Upper lobe of left lung (tissue), 4 donors: ENCODE results near the gene KRTAP10-2.

Experiments used
- POLR2A ChIP-seq, 4 donors: fragments of 450-650 bp; IDR thresholded peaks; one replicate each; pipeline ENCODE4 v1.5.1; 2016 to 2017; ENCODE audit warnings: antibody characterized with exemption in 4 of 4, mild to moderate bottlenecking in 2 of 4
- POLR2AphosphoS5 ChIP-seq, 2 donors: sonication (generic); formaldehyde crosslinking; IDR thresholded peaks; one replicate each; pipeline ENCODE4 v1.5.1; 2017; ENCODE audit warnings: antibody characterized with exemption in 2 of 2
- TF ChIP-seq, protein P1 (sequence below), 6 experiments: fragments of 450-650 bp in 4 of 6; fragments of 200-600 bp in 2 of 6; sonication (generic) in 2 of 6; IDR thresholded peaks; one replicate each; pipeline ENCODE4 v1.5.1; 2016 to 2019; ENCODE audit warnings: antibody characterized with exemption in 6 of 6

DNA sequence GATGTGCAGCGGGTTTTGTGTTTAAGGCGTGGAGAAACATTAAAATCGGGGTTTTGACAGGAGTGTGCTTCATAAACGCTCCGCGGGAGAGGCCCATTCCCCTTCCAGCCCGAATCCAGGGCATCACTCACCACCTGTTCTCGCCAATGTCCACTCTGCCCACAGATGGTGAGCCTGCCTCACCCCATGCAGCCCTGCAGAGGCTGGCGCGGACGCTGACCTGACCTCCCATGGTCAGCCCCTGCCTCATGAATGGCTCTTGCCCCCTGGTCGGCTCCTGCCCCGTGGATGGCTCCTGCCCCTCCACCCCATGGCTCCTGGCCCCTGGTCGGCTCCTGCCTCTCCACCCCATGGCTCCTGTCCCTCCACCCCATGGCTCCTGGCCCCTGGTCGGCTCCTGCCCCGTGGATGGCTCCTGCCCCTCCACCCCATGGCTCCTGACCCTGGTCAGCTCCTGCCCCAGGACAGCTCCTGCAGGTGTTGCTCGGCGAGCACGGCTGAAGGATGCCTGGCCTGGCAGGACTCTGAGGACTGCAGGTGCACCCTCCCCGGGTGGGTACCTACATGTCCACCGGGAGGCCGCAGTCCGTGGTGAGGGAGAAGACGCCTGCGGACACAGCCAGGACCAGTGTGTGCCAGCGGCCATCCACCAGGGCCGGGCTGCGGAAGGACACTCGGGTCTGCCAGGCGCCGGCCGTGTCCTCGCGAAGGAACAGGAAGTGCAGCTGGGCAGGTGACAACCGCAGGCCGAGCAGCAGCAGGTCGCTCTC is 18.0 kb downstream of the KRTAP10-2 start:
- no peak for TF ChIP-seq POLR2A (IDR thresholded peaks at IDR 0.05)
- TF ChIP-seq, protein P1, sequence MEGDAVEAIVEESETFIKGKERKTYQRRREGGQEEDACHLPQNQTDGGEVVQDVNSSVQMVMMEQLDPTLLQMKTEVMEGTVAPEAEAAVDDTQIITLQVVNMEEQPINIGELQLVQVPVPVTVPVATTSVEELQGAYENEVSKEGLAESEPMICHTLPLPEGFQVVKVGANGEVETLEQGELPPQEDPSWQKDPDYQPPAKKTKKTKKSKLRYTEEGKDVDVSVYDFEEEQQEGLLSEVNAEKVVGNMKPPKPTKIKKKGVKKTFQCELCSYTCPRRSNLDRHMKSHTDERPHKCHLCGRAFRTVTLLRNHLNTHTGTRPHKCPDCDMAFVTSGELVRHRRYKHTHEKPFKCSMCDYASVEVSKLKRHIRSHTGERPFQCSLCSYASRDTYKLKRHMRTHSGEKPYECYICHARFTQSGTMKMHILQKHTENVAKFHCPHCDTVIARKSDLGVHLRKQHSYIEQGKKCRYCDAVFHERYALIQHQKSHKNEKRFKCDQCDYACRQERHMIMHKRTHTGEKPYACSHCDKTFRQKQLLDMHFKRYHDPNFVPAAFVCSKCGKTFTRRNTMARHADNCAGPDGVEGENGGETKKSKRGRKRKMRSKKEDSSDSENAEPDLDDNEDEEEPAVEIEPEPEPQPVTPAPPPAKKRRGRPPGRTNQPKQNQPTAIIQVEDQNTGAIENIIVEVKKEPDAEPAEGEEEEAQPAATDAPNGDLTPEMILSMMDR (IDR thresholded peaks at IDR 0.05): no peak
- no peak for TF ChIP-seq POLR2AphosphoS5 (IDR thresholded peaks at IDR 0.05)
